ENCODE measurements around the gene APBA2.

DNA sequence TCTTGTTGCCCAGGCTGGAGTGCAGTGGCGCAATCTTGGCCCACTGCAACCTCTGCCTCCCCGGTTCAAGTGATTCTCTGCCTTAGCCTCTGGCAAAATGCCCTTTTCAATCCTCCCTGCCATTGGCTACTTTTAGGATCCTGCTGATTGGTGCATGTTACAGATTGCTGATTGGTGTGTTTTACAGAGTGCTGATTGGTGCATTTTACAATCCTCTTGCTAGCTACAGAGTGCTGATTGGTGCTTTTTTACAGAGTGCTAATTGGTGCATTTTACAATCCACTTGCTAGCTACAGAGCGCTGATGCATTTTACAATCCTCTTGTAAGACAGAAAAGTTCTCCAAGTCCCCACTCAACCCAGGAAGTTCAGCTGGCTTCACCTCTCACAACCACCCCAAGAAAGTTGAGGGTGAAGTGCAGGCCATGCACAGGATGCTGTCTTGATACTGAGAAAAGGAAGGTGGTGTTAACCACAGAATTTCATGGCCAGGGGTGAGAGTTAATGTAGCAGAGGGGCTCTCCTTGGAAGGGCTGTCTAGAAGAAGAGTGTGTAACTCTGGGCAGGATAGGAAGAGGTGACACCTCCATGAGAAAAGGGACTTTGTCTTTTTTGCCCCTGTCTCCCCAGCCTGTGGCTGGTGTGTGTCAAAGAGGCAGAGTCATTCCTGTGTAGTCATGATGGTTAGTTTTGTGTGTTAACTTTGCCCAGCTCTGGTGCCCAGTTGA, 145.9 kb downstream of the APBA2 start:
- TF ChIP-seq, protein P1, sequence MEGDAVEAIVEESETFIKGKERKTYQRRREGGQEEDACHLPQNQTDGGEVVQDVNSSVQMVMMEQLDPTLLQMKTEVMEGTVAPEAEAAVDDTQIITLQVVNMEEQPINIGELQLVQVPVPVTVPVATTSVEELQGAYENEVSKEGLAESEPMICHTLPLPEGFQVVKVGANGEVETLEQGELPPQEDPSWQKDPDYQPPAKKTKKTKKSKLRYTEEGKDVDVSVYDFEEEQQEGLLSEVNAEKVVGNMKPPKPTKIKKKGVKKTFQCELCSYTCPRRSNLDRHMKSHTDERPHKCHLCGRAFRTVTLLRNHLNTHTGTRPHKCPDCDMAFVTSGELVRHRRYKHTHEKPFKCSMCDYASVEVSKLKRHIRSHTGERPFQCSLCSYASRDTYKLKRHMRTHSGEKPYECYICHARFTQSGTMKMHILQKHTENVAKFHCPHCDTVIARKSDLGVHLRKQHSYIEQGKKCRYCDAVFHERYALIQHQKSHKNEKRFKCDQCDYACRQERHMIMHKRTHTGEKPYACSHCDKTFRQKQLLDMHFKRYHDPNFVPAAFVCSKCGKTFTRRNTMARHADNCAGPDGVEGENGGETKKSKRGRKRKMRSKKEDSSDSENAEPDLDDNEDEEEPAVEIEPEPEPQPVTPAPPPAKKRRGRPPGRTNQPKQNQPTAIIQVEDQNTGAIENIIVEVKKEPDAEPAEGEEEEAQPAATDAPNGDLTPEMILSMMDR (IDR thresholded peaks at IDR 0.05; ENCODE audit: borderline replicate concordance, extremely low read depth, low read length, poor library complexity, severe bottlenecking): no peak
- no peak for TF ChIP-seq EZH2 (IDR thresholded peaks at IDR 0.05; ENCODE audit: borderline replicate concordance, low read depth, low read length, severe bottlenecking)

All from DND-41 (cell line).